Heart right ventricle (tissue), 16 donors: ENCODE results near the gene ASB2. TPM values are rescaled to one million over a fixed set of nuclear protein-coding genes. Genes with fewer than 3 reads are reported as not detected.
A peak's percentile ranks its signal among the peaks of the same experiment; 100 is the strongest.

Experiments used
- ATAC-seq, 8 donors: fragments of 200-7000 bp; cut with Tn5 transposase; one replicate each; pipeline ENCODE4 v1.9.1; 2020; ENCODE audit warnings: mild to moderate bottlenecking in 8 of 8, moderate library complexity in 8 of 8, moderate number of reproducible peaks in 1 of 8
- DNase-seq, 2 donors: peaks; one replicate each; pipeline ENCODE4 v3.0.0-alpha.2; 2020
- H3K27ac ChIP-seq, 10 donors: fragments of 200-600 bp; sonication (generic) in 2 of 10; one replicate each; pipeline versions ENCODE4 v1.5.0 to v1.8.0; 2020 to 2022; ENCODE audit warnings: mild to moderate bottlenecking in 3 of 10
- H3K27me3 ChIP-seq, 7 donors: fragments of 200-600 bp; one replicate each; pipeline ENCODE4 v1.8.0; 2021 to 2022; ENCODE audit warnings: mild to moderate bottlenecking in 2 of 7
- H3K36me3 ChIP-seq, 9 donors: fragments of 200-600 bp; sonication (generic) in 1 of 9; one replicate each; pipeline versions ENCODE4 v1.5.0 to v1.8.0; 2020 to 2022; ENCODE audit warnings: mild to moderate bottlenecking in 2 of 9
- H3K4me1 ChIP-seq, 9 donors: fragments of 200-600 bp; sonication (generic) in 1 of 9; one replicate each; pipeline versions ENCODE4 v1.5.0 to v1.8.0; 2020 to 2022; ENCODE audit warnings: mild to moderate bottlenecking in 4 of 9
- H3K4me3 ChIP-seq, 10 donors: fragments of 200-600 bp; sonication (generic) in 2 of 10; one replicate each; pipeline versions ENCODE4 v1.5.0 to v1.8.0; 2020 to 2022; ENCODE audit warnings: mild to moderate bottlenecking in 7 of 10, moderate library complexity in 2 of 10
- H3K9me3 ChIP-seq, 11 donors: fragments of 200-600 bp in 10 of 11; sonication (generic) in 2 of 11; one replicate each; pipeline versions ENCODE4 v1.5.0 to v1.8.0; 2013 to 2022; ENCODE audit warnings: mild to moderate bottlenecking in 2 of 11, control low read depth in 1 of 11, moderate library complexity in 1 of 11
- CTCF ChIP-seq, 9 donors: fragments of 200-600 bp; sonication (generic) in 2 of 9; IDR thresholded peaks; one replicate each; pipeline versions ENCODE4 v1.5.0 to v1.8.0; 2021 to 2022; ENCODE audit warnings: antibody characterized with exemption in 9 of 9, mild to moderate bottlenecking in 5 of 9, moderate library complexity in 1 of 9
- WGBS, 2 donors: extraction: QIAGEN DNeasy Blood & Tissue Kit; methylation state at CpG; one replicate each; pipeline ENCODE4 v1.1.7; 2013; ENCODE audit warnings: inconsistent platforms in 1 of 2; 5-methylcytosine and 5-hydroxymethylcytosine counted together
- intact Hi-C, 10 donors: fragments of 100-400 bp; cut with DNase I; formaldehyde crosslinking; loops; one replicate each; pipeline versions ENCODE4 v1.11.1 to v1.14.2; 2022
- polyA plus RNA-seq, 2 donors: library from polyadenylated mRNA; stranded (reverse); fragments of 200-250 nt; gene quantifications; one replicate each; pipeline ENCODE4 v1.2.3, GENCODE V29; 2013
- total RNA-seq, 10 donors: library from RNA; stranded (reverse); fragmentation: NEBNext Ultra II Directional in 3 of 10; extraction: Animal tissue kit (Norgen Biotek cat#: 25700) in 3 of 10; gene quantifications; one replicate each; pipeline versions ENCODE4 v1.2.1 to v1.2.4, GENCODE V29; 2021 to 2023
- donor health status: Arrhythmogenic right ventricular cardiomyopathy.
- donor health status: ischemic (EF 13 %, LVEDD 7.1; RV severe dilation, severe dysfunction).
- donor health status: healthy with polysubstance abuse.
- donor health status: DM: no; HTN: yes; CAD: no.
- donor health status: DM: no; HTN: no; CAD: no.
- donor health status: ischemic (EF 25% LVEDD 6.9; RV normal size, moderate dysfunction).
- donor health status: ischemic (EF 25% LVEDD 5.7; RV mildly dilated, moderate dysfunction).
- donor health status: healthy.
- donor health status: DM: yes; HTN: yes; CAD: no.
- donor health status: Ischemic cardiomyopathy.
- donor health status: ischemic (EF 35%, LVEDD 5.7; RV mildly dilated, moderate dysfunction).
- donor health status: nonischemic (EF 11% LVEDD 7.7; RV severe dilation, severe dysfunction).
- donor health status: DM: yes; HTN: yes; CAD: no.
- donor health status: PGD.
- donor health status: ischemic (EF 29% LVEDD 5.4; RV normal size, mild dysfunction).
- donor health status: nonischemic (EF 23%, LVEDD 6.1; RV moderate dilation, normal function).

ASB2 gene
- total and polyA plus RNA-seq, 12 donors: 19.6 to 374 (median 168) TPM

GRCh38 chr14:93930989-93931307 is 45.4 kb downstream of the ASB2 start:
- H3K27me3 ChIP-seq: no peaks in the 10 kb centered on the region
- 71 to 73% methylated on average over 4 of the region's 4 CpGs for WGBS, 2 donors
- peaks cover 0 to 49% (median 6%) of the 10 kb centered on the region in 9 donors for H3K36me3 ChIP-seq
- no peak overlapping the region for H3K27ac ChIP-seq
- ATAC-seq: no peak
- H3K4me3 ChIP-seq: no peak overlapping the region
- DNase-seq: no peak
- intact Hi-C loops: loop anchor here in 3 of 10 donors (10.0 kb wide), 1 partner anchor 204 kb away; no protein-coding TSS in a partner anchor
- no peaks in the 10 kb centered on the region for H3K9me3 ChIP-seq
- H3K4me1 ChIP-seq: no peaks in the 10 kb centered on the region
- no peak for TF ChIP-seq CTCF (IDR thresholded peaks at IDR 0.05)

- no peak for DNase-seq
- ATAC-seq: no peak
- WGBS, 2 donors: 80 to 83% methylated on average over 8 of the region's 8 CpGs
- no peak for TF ChIP-seq CTCF (IDR thresholded peaks at IDR 0.05)
- no peaks in the 10 kb centered on the region for H3K9me3 ChIP-seq
- H3K4me1 ChIP-seq: no peaks in the 10 kb centered on the region
- H3K27ac ChIP-seq: no peak overlapping the region
- H3K4me3 ChIP-seq: no peak overlapping the region
- intact Hi-C loops: loop anchor here in 3 of 10 donors (10.0 kb wide), 1 partner anchor 204 kb away; no protein-coding TSS in a partner anchor
- H3K27me3 ChIP-seq: no peaks in the 10 kb centered on the region
- H3K36me3 ChIP-seq: peaks cover 0 to 44% (median 4%) of the 10 kb centered on the region in 9 donors
Observed at GRCh38 chr14:93930296-93930988, 45.9 kb downstream of the ASB2 start.

GRCh38 chr14:93929657-93930056 is 46.7 kb downstream of the ASB2 start:
- WGBS, 2 donors: 81% methylated on average over 11 of the region's 11 CpGs
- no peaks in the 10 kb centered on the region for H3K27me3 ChIP-seq
- H3K36me3 ChIP-seq: peaks cover 0 to 36% (median 0%) of the 10 kb centered on the region in 9 donors
- no peak overlapping the region for H3K27ac ChIP-seq
- no peaks in the 10 kb centered on the region for H3K4me1 ChIP-seq
- no peaks in the 10 kb centered on the region for H3K9me3 ChIP-seq
- intact Hi-C loops: loop anchor here in 3 of 10 donors (10.0 kb wide), 1 partner anchor 205 kb away; no protein-coding TSS in a partner anchor
- TF ChIP-seq CTCF (IDR thresholded peaks at IDR 0.05): no peak
- DNase-seq (no peak), ATAC-seq (peak in 1 of 8 donors; percentile 4)
- H3K4me3 ChIP-seq: no peak overlapping the region

GRCh38 chr14:93929048-93929535 is 47.3 kb downstream of the ASB2 start:
- Histone ChIP-seq H3K36me3 (peaks cover 0 to 31% (median 0%) of the 10 kb centered on the region in 9 donors), H3K9me3 (no peaks in the 10 kb centered on the region), H3K4me3 (no peak overlapping the region), H3K4me1 (no peaks in the 10 kb centered on the region), H3K27me3 (no peaks in the 10 kb centered on the region), H3K27ac (no peak overlapping the region)
- ATAC-seq (peak in 1 of 8 donors; percentile 9), DNase-seq (no peak)
- no peak for TF ChIP-seq CTCF (IDR thresholded peaks at IDR 0.05)
- 74 to 81% methylated on average over 12 to 13 of the region's 13 CpGs for WGBS, 2 donors
- intact Hi-C loops: no loop called here
